ENCODE results near the gene PPP1R13B.

DNA sequence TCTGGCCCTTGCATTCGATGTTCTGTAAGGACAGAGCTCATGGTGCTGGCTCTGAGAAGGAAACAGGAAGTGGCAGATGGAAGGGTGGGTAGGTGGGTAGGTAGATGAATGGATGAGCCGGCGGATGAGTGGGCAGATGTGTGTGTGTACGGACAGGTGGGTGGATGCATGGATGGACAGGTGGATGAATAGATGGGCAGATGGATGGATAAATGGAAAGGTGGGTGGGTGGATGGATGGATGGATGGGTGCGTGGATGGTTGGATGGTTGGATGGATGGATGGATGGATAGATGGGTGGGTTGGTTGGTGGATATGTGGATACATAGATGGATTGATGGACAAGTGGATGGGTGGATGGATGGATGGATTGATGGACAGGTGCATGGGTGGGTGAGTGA, 27.6 kb upstream of the PPP1R13B start:
- TF ChIP-seq, protein P1, sequence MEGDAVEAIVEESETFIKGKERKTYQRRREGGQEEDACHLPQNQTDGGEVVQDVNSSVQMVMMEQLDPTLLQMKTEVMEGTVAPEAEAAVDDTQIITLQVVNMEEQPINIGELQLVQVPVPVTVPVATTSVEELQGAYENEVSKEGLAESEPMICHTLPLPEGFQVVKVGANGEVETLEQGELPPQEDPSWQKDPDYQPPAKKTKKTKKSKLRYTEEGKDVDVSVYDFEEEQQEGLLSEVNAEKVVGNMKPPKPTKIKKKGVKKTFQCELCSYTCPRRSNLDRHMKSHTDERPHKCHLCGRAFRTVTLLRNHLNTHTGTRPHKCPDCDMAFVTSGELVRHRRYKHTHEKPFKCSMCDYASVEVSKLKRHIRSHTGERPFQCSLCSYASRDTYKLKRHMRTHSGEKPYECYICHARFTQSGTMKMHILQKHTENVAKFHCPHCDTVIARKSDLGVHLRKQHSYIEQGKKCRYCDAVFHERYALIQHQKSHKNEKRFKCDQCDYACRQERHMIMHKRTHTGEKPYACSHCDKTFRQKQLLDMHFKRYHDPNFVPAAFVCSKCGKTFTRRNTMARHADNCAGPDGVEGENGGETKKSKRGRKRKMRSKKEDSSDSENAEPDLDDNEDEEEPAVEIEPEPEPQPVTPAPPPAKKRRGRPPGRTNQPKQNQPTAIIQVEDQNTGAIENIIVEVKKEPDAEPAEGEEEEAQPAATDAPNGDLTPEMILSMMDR (optimal IDR thresholded peaks at IDR 0.05 in 1 of 3, IDR thresholded peaks at IDR 0.05 in 1 of 3, conservative IDR thresholded peaks at IDR 0.05 in 1 of 3; ENCODE audit: extremely low read depth in 1 of 3, insufficient read depth in 2 of 3, low read length in 3 of 3) = no peak
- TF ChIP-seq EZH2 (IDR thresholded peaks at IDR 0.05; ENCODE audit: low read length) = no peak
